Liver (tissue), 9 donors: ENCODE measurements around the gene NCDN. TPM values are rescaled to one million over a fixed set of nuclear protein-coding genes. Genes with fewer than 3 reads are reported as not detected.

Source experiments
- DNase-seq: peaks from one replicate; pipeline ENCODE4 v3.0.0-alpha.2; 2017; ENCODE audit warnings: low spot score
- H3K27ac ChIP-seq, 2 donors: one replicate each; pipeline ENCODE4 v1.7.0; 2013; ENCODE audit warnings: inconsistent platforms in 2 of 2, low read length in 2 of 2, control low read depth in 1 of 2, low read depth in 1 of 2, mild to moderate bottlenecking in 1 of 2
- H3K27me3 ChIP-seq, 4 donors: one replicate each; pipeline versions ENCODE4 v1.6.1 to v1.7.0; 2013; ENCODE audit warnings: low read length in 3 of 4, inconsistent platforms in 1 of 4, mild to moderate bottlenecking in 1 of 4, moderate library complexity in 1 of 4; ENCODE audit not compliant: control insufficient read depth in 4 of 4, insufficient read depth in 4 of 4
- H3K36me3 ChIP-seq, 4 donors: one replicate each; pipeline versions ENCODE4 v1.6.1 to v1.7.0; 2013; ENCODE audit warnings: low read length in 3 of 4, mild to moderate bottlenecking in 3 of 4, low read depth in 1 of 4, moderate library complexity in 1 of 4; ENCODE audit not compliant: control insufficient read depth in 4 of 4, insufficient read depth in 3 of 4
- H3K4me1 ChIP-seq, 4 donors: one replicate each; pipeline versions ENCODE4 v1.6.1 to v1.7.0; 2013; ENCODE audit warnings: low read length in 3 of 4, mild to moderate bottlenecking in 3 of 4, moderate library complexity in 1 of 4; ENCODE audit not compliant: control insufficient read depth in 4 of 4, insufficient read depth in 4 of 4
- H3K4me3 ChIP-seq, 3 donors: one replicate each; pipeline versions ENCODE4 v1.6.1 to v1.7.0; 2013; ENCODE audit warnings: low read length in 3 of 3, control low read depth in 1 of 3, low read depth in 1 of 3, mild to moderate bottlenecking in 1 of 3
- H3K9ac ChIP-seq, 2 donors: one replicate each; pipeline ENCODE4 v1.7.0; 2013; ENCODE audit warnings: low read length in 2 of 2, mild to moderate bottlenecking in 2 of 2, moderate library complexity in 2 of 2, control low read depth in 1 of 2, low read depth in 1 of 2
- H3K9me3 ChIP-seq, 4 donors: one replicate each; pipeline versions ENCODE4 v1.6.1 to v1.7.0; 2013; ENCODE audit warnings: low read length in 3 of 4; ENCODE audit not compliant: control insufficient read depth in 4 of 4
- ATF3 ChIP-seq: IDR thresholded peaks from 2 replicates; pipeline ENCODE4 v1.6.1; 2016; ENCODE audit warnings: antibody characterized with exemption
- CTCF ChIP-seq: fragments of 150-350 bp; IDR thresholded peaks from 2 replicates; pipeline ENCODE4 v1.5.1; 2017; ENCODE audit warnings: improper control_type of control experiment, low read depth, low read length; ENCODE audit not compliant: missing input control
- EGR1 ChIP-seq, 2 donors: IDR thresholded peaks; 2 replicates each; pipeline ENCODE4 v1.6.1; 2016 to 2018; ENCODE audit warnings: antibody characterized with exemption in 2 of 2, low read depth in 2 of 2
- FOXA1 ChIP-seq: IDR thresholded peaks from 2 replicates; pipeline ENCODE4 v1.6.1; 2016; ENCODE audit warnings: antibody characterized with exemption
- FOXA2 ChIP-seq: IDR thresholded peaks from 2 replicates; pipeline ENCODE4 v1.6.1; 2016; ENCODE audit warnings: antibody characterized with exemption
- GABPA ChIP-seq, 2 donors: IDR thresholded peaks in 1 of 2; conservative IDR thresholded peaks in 1 of 2; 2 replicates each; pipeline ENCODE4 v1.6.1; 2016; ENCODE audit warnings: antibody characterized with exemption in 2 of 2, mild to moderate bottlenecking in 1 of 2, moderate library complexity in 1 of 2
- HNF4A ChIP-seq, 2 donors: conservative IDR thresholded peaks; 2 replicates each; pipeline ENCODE4 v1.6.1; 2016; ENCODE audit warnings: antibody characterized with exemption in 2 of 2, mild to moderate bottlenecking in 2 of 2
- HNF4G ChIP-seq: IDR thresholded peaks from 2 replicates; pipeline ENCODE4 v1.6.1; 2016; ENCODE audit warnings: antibody characterized with exemption
- JUND ChIP-seq, 2 donors: IDR thresholded peaks; 2 replicates each; pipeline ENCODE4 v1.6.1; 2016; ENCODE audit warnings: antibody characterized with exemption in 2 of 2
- NR2F2 ChIP-seq: IDR thresholded peaks from 2 replicates; pipeline ENCODE4 v1.6.1; 2016; ENCODE audit warnings: antibody characterized with exemption
- RAD21 ChIP-seq, 2 donors: IDR thresholded peaks; 2 replicates each; pipeline ENCODE4 v1.6.1; 2016; ENCODE audit warnings: antibody characterized with exemption in 2 of 2, mild to moderate bottlenecking in 2 of 2
- RXRA ChIP-seq, 2 donors: IDR thresholded peaks; 2 replicates each; pipeline ENCODE4 v1.6.1; 2017 to 2018; ENCODE audit warnings: antibody characterized with exemption in 2 of 2, mild to moderate bottlenecking in 1 of 2
- SP1 ChIP-seq: IDR thresholded peaks from 2 replicates; pipeline ENCODE4 v1.6.1; 2018; ENCODE audit warnings: antibody characterized with exemption, mild to moderate bottlenecking
- TAF1 ChIP-seq: conservative IDR thresholded peaks from 2 replicates; pipeline ENCODE4 v1.6.1; 2016; ENCODE audit warnings: antibody characterized with exemption, mild to moderate bottlenecking
- YY1 ChIP-seq: IDR thresholded peaks from 2 replicates; pipeline ENCODE4 v1.6.1; 2016; ENCODE audit warnings: antibody characterized with exemption, mild to moderate bottlenecking
- ZBTB33 ChIP-seq: IDR thresholded peaks from 2 replicates; pipeline ENCODE4 v1.6.1; 2016; ENCODE audit warnings: antibody characterized with exemption
- WGBS: extraction: QIAGEN DNeasy Blood & Tissue Kit; methylation state at CpG from one replicate; pipeline ENCODE4 v1.1.7; 2013; 5-methylcytosine and 5-hydroxymethylcytosine counted together
- polyA plus RNA-seq, 2 donors: library from polyadenylated mRNA; stranded (reverse) in 1 of 2; unstranded in 1 of 2; fragments of 200-250 nt in 1 of 2; fragments of >200 nt in 1 of 2; fragmentation: Nextera tagmentation in 1 of 2; extraction: Ambion mirVana in 1 of 2; gene quantifications; one replicate each; pipeline versions ENCODE4 v1.2.1 to v1.2.3, GENCODE V29; 2013 to 2015
- total RNA-seq, 2 donors: library from RNA; depleted of rRNA; stranded (reverse); fragments of >200 nt; gene quantifications; one replicate each; pipeline ENCODE4 v1.2.3, GENCODE V29; 2014
- TF ChIP-seq, protein P1 (sequence below): IDR thresholded peaks from 2 replicates; pipeline ENCODE4 v1.6.1; 2016; ENCODE audit warnings: antibody characterized with exemption
- TF ChIP-seq, protein P2 (sequence below): IDR thresholded peaks from 2 replicates; pipeline ENCODE4 v1.6.1; 2016; ENCODE audit warnings: antibody characterized with exemption, mild to moderate bottlenecking
- donor health status: healthy.
- donor health status: healthy.
- donor health status: healthy.
- donor health status: healthy.
- donor health status: healthy.

Gene NCDN
- total and polyA plus RNA-seq, 4 donors = 2.7 to 7.9 (median 5.6) TPM

- H3K27me3 ChIP-seq = no peaks in the 10 kb centered on the region
- no peak overlapping the region for H3K9ac ChIP-seq
- no peak overlapping the region for H3K4me3 ChIP-seq
- H3K27ac ChIP-seq = no peak overlapping the region
- H3K9me3 ChIP-seq = no peaks in the 10 kb centered on the region
- H3K36me3 ChIP-seq = peaks cover 0 to 5% (median 3%) of the 10 kb centered on the region in 4 donors
- no peak for DNase-seq
- WGBS = 96% methylated on average over 2 of the region's 2 CpGs
- H3K4me1 ChIP-seq = no peaks in the 10 kb centered on the region
- TF ChIP-seq, protein P1, sequence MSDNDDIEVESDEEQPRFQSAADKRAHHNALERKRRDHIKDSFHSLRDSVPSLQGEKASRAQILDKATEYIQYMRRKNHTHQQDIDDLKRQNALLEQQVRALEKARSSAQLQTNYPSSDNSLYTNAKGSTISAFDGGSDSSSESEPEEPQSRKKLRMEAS = no peak
- TF ChIP-seq HNF4G = no peak
- TF ChIP-seq ZBTB33 = no peak
- TF ChIP-seq FOXA1 = no peak
- TF ChIP-seq CTCF = no peak
- no peak for TF ChIP-seq JUND (IDR thresholded peaks at IDR 0.05)
- TF ChIP-seq SP1 = no peak
- no peak for TF ChIP-seq GABPA (IDR thresholded peaks at IDR 0.05 in 1 of 2, conservative IDR thresholded peaks at IDR 0.05 in 1 of 2)
- no peak for TF ChIP-seq RAD21 (IDR thresholded peaks at IDR 0.05)
- no peak for TF ChIP-seq FOXA2
- TF ChIP-seq TAF1 = no peak
- TF ChIP-seq NR2F2 = no peak
- no peak for TF ChIP-seq EGR1 (IDR thresholded peaks at IDR 0.05; ENCODE audit: low read depth in 2 of 2)
- TF ChIP-seq YY1 = no peak
- TF ChIP-seq HNF4A (conservative IDR thresholded peaks at IDR 0.05) = no peak
- TF ChIP-seq ATF3 = no peak
- TF ChIP-seq, protein P2, sequence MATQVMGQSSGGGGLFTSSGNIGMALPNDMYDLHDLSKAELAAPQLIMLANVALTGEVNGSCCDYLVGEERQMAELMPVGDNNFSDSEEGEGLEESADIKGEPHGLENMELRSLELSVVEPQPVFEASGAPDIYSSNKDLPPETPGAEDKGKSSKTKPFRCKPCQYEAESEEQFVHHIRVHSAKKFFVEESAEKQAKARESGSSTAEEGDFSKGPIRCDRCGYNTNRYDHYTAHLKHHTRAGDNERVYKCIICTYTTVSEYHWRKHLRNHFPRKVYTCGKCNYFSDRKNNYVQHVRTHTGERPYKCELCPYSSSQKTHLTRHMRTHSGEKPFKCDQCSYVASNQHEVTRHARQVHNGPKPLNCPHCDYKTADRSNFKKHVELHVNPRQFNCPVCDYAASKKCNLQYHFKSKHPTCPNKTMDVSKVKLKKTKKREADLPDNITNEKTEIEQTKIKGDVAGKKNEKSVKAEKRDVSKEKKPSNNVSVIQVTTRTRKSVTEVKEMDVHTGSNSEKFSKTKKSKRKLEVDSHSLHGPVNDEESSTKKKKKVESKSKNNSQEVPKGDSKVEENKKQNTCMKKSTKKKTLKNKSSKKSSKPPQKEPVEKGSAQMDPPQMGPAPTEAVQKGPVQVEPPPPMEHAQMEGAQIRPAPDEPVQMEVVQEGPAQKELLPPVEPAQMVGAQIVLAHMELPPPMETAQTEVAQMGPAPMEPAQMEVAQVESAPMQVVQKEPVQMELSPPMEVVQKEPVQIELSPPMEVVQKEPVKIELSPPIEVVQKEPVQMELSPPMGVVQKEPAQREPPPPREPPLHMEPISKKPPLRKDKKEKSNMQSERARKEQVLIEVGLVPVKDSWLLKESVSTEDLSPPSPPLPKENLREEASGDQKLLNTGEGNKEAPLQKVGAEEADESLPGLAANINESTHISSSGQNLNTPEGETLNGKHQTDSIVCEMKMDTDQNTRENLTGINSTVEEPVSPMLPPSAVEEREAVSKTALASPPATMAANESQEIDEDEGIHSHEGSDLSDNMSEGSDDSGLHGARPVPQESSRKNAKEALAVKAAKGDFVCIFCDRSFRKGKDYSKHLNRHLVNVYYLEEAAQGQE = no peak
- no peak for TF ChIP-seq RXRA (IDR thresholded peaks at IDR 0.05)
Observed at GRCh38 chr1:35530946-35531345, 26.7 kb upstream of the NCDN start.
